ENCODE measurements around the gene SOX6. TPM values are rescaled to one million over a fixed set of nuclear protein-coding genes. Genes with fewer than 3 reads are reported as not detected.

SOX6 gene
- total and polyA plus RNA-seq, 2 donors (not counting 1 experiment from before 2014, with no cell fraction given): 3.0 to 5.1 TPM

DNA sequence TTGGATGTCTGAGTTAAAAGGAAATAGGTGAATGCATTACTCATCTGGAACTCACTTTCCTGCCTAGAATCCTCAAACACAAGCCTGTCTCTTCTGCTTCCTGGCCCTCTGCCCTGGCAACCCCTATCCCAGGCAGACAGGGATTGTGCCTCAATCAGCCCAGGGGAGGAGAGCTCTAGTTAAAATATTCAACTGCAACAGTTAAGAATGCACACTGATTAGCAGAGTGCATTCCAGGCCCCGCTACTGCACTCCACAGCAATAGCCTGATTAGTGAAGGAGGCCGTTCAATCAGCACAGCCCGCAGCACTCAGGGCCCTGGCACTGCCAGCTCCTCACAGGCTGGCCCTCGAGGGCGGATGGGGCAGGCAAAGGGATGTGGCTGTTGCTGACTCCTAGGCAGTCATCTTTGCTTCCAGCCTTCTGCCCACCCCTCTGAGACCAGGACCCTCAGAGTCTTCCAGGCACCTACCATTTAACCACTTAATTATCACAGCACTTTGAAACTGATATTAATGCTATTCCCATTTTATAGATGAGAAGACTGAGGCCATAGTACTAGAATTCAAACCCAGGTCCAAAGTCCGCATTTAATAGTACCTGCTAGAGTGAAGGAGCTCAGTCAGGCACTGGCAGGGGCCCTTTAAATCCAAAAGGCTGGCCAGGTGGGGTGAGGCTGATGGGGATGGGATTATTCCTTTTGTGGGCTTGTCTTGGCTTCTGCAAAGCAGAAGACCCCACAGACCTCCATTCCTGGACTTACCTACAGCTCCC is 435.3 kb downstream of the SOX6 start:
- H3K27ac ChIP-seq (ENCODE audit: insufficient read depth, low read length): no peak overlapping the region
- no peaks in the 10 kb centered on the region for H3K4me1 ChIP-seq (ENCODE audit: control insufficient read depth, extremely low read depth, insufficient read depth, low read length)
- H3K79me2 ChIP-seq (ENCODE audit: control insufficient read depth, insufficient read depth, low read length): no peaks in the 10 kb centered on the region
- no peaks in the 10 kb centered on the region for H4K20me1 ChIP-seq (ENCODE audit: control insufficient read depth, extremely low read depth, insufficient read depth, low read length)
- H3K27me3 ChIP-seq (ENCODE audit: control insufficient read depth, insufficient read depth, low read length): no peaks in the 10 kb centered on the region
- H3K4me2 ChIP-seq (ENCODE audit: extremely low read depth, insufficient read depth, low read length): no peak overlapping the region
- no peaks in the 10 kb centered on the region for H3K9me3 ChIP-seq (ENCODE audit: control insufficient read depth, insufficient read depth, low read depth, low read length)
- TF ChIP-seq EZH2 (IDR thresholded peaks at IDR 0.05; ENCODE audit: low read length, missing control alignments) (no peak), CTCF (conservative IDR thresholded peaks at IDR 0.05 in 1 of 2, IDR thresholded peaks at IDR 0.05 in 1 of 2; ENCODE audit: low read depth in 1 of 2, low read length in 2 of 2) (no peak)
- no peaks in the 10 kb centered on the region for H3K36me3 ChIP-seq (ENCODE audit: control insufficient read depth, insufficient read depth, low read length)
- no peak overlapping the region for H3K4me3 ChIP-seq (replicated peaks in 1 of 4; ENCODE audit: control extremely low read depth in 1 of 4, insufficient read depth in 1 of 4, low read depth in 3 of 4, low read length in 4 of 4)
- no peak overlapping the region for H2AFZ ChIP-seq (ENCODE audit: low read length)
- peak in 1 of 2 donors; percentile 65 for DNase-seq (ENCODE audit: low read depth in 2 of 2)
- H3K9ac ChIP-seq (ENCODE audit: insufficient read depth, low read length): no peak overlapping the region

DNA sequence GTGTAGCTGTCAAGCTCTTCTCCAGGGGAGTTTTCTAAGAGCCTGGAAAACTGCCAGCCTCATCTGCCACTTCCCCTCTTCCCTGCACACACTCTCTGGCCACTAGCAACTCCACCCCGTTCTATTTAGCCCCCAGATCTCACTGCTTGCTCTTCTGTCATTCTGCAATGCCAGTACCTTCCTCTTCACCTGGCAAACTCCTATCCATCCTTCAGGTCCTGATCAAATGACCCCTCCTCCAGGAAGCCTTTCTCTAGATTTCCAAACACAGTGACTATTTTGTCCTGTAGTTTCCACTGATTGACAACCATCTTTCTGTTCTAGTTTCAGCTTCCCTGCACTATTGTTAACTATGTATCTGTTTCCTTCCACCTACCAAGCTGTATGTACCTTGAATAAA is 437.7 kb downstream of the SOX6 start:
- no peak for TF ChIP-seq EZH2 (IDR thresholded peaks at IDR 0.05; ENCODE audit: low read length, missing control alignments)
- no peak for TF ChIP-seq CTCF (conservative IDR thresholded peaks at IDR 0.05 in 1 of 2, IDR thresholded peaks at IDR 0.05 in 1 of 2; ENCODE audit: low read depth in 1 of 2, low read length in 2 of 2)
- no peak overlapping the region for H3K4me3 ChIP-seq (replicated peaks in 1 of 4; ENCODE audit: control extremely low read depth in 1 of 4, insufficient read depth in 1 of 4, low read depth in 3 of 4, low read length in 4 of 4)
- no peak overlapping the region for H3K9ac ChIP-seq (ENCODE audit: insufficient read depth, low read length)
- H4K20me1 ChIP-seq (ENCODE audit: control insufficient read depth, extremely low read depth, insufficient read depth, low read length): no peaks in the 10 kb centered on the region
- no peaks in the 10 kb centered on the region for H3K4me1 ChIP-seq (ENCODE audit: control insufficient read depth, extremely low read depth, insufficient read depth, low read length)
- H3K36me3 ChIP-seq (ENCODE audit: control insufficient read depth, insufficient read depth, low read length): no peaks in the 10 kb centered on the region
- no peak overlapping the region for H3K27ac ChIP-seq (ENCODE audit: insufficient read depth, low read length)
- H2AFZ ChIP-seq (ENCODE audit: low read length): no peak overlapping the region
- no peak overlapping the region for H3K4me2 ChIP-seq (ENCODE audit: extremely low read depth, insufficient read depth, low read length)
- no peaks in the 10 kb centered on the region for H3K9me3 ChIP-seq (ENCODE audit: control insufficient read depth, insufficient read depth, low read depth, low read length)
- no peaks in the 10 kb centered on the region for H3K27me3 ChIP-seq (ENCODE audit: control insufficient read depth, insufficient read depth, low read length)
- no peaks in the 10 kb centered on the region for H3K79me2 ChIP-seq (ENCODE audit: control insufficient read depth, insufficient read depth, low read length)
- no peak for DNase-seq (ENCODE audit: low read depth in 2 of 2)

DNA sequence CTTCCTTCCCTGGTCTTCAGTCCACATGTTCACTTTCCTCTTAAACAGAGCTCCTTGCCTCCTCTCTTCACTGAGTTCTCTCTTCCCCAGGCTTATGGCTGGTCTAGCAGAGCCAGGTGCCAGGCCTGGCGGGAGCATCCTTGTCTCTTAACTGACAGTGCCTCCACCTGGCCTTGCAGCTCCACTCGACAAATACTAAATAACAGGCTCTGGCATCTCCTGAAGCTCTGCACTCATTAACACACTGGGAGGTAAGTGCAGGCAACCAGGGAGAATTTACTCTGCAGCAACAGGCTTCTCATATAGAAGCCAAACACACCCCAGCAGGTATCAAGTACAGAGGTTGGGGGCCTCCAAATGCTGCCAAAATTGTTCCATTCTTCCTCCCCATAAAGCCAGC is 438.1 kb downstream of the SOX6 start:
- H3K9me3 ChIP-seq (ENCODE audit: control insufficient read depth, insufficient read depth, low read depth, low read length): no peaks in the 10 kb centered on the region
- TF ChIP-seq EZH2 (IDR thresholded peaks at IDR 0.05; ENCODE audit: low read length, missing control alignments): no peak
- TF ChIP-seq CTCF (conservative IDR thresholded peaks at IDR 0.05 in 1 of 2, IDR thresholded peaks at IDR 0.05 in 1 of 2; ENCODE audit: low read depth in 1 of 2, low read length in 2 of 2): no peak
- H2AFZ ChIP-seq (ENCODE audit: low read length): no peak overlapping the region

More for the DNA sequence above, 438.1 kb downstream of the SOX6 start:
- Histone ChIP-seq H3K4me3 (replicated peaks in 1 of 4; ENCODE audit: control extremely low read depth in 1 of 4, insufficient read depth in 1 of 4, low read depth in 3 of 4, low read length in 4 of 4) (no peak overlapping the region), H3K79me2 (ENCODE audit: control insufficient read depth, insufficient read depth, low read length) (no peaks in the 10 kb centered on the region), H3K4me1 (ENCODE audit: control insufficient read depth, extremely low read depth, insufficient read depth, low read length) (no peaks in the 10 kb centered on the region), H4K20me1 (ENCODE audit: control insufficient read depth, extremely low read depth, insufficient read depth, low read length) (no peaks in the 10 kb centered on the region), H3K36me3 (ENCODE audit: control insufficient read depth, insufficient read depth, low read length) (no peaks in the 10 kb centered on the region), H3K4me2 (ENCODE audit: extremely low read depth, insufficient read depth, low read length) (no peak overlapping the region), H3K27me3 (ENCODE audit: control insufficient read depth, insufficient read depth, low read length) (no peaks in the 10 kb centered on the region), H3K27ac (ENCODE audit: insufficient read depth, low read length) (no peak overlapping the region), H3K9ac (ENCODE audit: insufficient read depth, low read length) (no peak overlapping the region)
- DNase-seq (ENCODE audit: low read depth in 2 of 2): no peak

Data from fibroblast of lung (primary cell).